GM12874 (cell line): ENCODE measurements around the gene STAMBPL1.

Experiments used
- TF ChIP-seq, protein P1 (sequence below): IDR thresholded peaks from 2 replicates; pipeline ENCODE4 v1.5.1; 2011; ENCODE audit warnings: low read depth, mild to moderate bottlenecking, control low read depth, low read length, moderate library complexity; ENCODE audit not compliant: insufficient read depth

The STAMBPL1 gene

DNA sequence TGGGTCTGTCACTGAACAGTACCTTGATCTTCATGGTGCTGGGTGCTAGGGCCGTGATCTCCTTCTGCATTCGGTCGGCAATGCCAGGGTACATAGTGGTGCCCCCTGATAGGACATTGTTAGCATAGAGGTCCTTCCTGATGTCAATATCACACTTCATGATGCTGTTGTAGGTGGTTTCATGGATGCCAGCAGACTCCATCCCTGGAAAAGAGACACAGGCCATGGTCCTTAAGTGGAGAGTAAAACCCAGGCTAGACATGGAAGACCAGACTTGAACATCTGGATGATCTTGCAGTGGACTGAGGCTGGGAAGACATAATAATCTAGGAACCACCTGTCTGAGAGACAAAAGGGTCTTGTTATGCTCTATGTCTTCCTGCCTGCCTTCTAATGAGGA, 58.0 kb downstream of the STAMBPL1 start:
- TF ChIP-seq, protein P1, sequence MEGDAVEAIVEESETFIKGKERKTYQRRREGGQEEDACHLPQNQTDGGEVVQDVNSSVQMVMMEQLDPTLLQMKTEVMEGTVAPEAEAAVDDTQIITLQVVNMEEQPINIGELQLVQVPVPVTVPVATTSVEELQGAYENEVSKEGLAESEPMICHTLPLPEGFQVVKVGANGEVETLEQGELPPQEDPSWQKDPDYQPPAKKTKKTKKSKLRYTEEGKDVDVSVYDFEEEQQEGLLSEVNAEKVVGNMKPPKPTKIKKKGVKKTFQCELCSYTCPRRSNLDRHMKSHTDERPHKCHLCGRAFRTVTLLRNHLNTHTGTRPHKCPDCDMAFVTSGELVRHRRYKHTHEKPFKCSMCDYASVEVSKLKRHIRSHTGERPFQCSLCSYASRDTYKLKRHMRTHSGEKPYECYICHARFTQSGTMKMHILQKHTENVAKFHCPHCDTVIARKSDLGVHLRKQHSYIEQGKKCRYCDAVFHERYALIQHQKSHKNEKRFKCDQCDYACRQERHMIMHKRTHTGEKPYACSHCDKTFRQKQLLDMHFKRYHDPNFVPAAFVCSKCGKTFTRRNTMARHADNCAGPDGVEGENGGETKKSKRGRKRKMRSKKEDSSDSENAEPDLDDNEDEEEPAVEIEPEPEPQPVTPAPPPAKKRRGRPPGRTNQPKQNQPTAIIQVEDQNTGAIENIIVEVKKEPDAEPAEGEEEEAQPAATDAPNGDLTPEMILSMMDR, result no peak

- TF ChIP-seq, protein P1, result no peak
Observed at GRCh38 chr10:88938938-88939337, 58.9 kb downstream of the STAMBPL1 start.

DNA sequence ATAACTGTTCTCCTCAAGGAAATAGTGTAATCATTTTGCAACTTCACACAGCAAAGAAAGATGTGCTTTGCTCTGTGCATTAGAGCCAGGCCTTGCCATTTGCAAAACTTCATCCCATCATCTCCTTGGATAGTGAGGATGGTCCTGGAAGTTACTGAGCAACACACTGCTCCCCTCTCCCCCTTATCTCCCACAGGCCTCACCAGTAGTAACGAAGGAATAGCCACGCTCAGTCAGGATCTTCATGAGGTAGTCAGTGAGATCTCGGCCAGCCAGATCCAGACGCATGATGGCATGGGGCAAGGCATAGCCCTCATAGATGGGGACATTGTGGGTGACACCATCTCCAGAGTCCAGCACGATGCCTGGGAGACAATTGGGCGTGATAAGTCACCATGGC, 61.0 kb downstream of the STAMBPL1 start:
- TF ChIP-seq, protein P1, result no peak

DNA sequence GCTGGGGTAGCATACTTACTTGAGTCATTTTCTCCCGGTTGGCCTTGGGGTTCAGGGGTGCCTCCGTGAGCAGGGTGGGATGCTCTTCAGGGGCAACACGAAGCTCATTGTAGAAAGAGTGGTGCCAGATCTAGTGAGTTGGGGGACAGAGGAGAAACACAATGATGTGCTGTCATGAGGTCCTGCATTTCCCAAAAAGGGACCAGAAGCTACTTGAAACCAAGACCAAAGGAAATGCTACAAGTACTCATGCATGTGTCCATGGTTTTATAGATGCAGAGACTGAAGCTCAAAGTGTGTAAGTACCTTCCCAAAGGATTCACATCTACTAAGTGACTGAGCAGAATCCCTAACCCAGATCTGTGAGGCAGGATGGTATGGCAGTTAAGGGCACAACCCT, 63.7 kb downstream of the STAMBPL1 start:
- TF ChIP-seq, protein P1, result no peak

DNA sequence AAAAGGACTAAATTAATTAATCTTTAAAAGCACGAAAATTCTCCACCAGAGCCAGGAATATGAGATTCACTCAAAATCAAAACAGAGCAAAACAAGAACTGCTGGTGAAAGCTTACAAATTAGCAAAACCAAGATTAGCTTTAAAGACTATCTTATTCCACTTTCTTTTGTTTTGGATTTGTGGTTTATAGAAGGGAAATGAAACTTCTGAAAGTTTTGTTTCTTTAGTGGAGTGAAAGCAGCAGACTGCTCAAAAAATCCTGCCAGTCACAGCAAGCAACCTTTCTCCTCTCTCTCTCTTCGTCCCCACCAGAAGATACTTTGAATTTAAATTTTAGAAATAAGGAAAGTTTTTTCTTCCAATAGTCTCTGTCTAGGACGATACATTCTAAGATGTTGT, 64.8 kb downstream of the STAMBPL1 start:
- TF ChIP-seq, protein P1, result no peak

DNA sequence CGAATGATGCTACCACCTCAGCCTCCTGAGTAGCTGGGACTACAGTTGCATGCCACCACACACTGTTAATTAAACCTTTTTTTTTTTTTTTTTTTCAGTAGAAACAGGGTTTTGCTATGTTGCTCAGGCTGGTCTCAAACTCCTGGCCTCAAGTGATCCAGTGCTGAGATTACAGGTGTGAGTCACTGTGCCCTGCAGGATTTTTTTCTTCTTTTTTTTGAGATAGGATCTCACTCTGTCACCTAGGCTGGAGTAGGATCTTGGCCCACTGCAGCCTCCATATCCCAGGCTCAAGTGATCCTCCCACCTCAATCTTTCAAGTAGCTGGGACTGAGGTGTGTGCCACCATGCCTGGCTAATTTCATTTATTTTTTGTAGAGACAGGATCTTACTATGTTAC, 66.2 kb downstream of the STAMBPL1 start:
- TF ChIP-seq, protein P1, result no peak

- TF ChIP-seq, protein P1, result no peak
Observed at GRCh38 chr10:88946965-88947590, 67.0 kb downstream of the STAMBPL1 start.
